Measurements from ENCODE around the gene SVEP1. TPM values are rescaled to one million over a fixed set of nuclear protein-coding genes. Genes with fewer than 3 reads are reported as not detected.
"Not testable (repeated sequence)": the region's sequence is repeated elsewhere in the genome, so short reads cannot be mapped to it uniquely, and the experiment has no call there.

SVEP1 gene
- total RNA-seq, 1 donor from 2014 or later: 8.8 TPM

DNA sequence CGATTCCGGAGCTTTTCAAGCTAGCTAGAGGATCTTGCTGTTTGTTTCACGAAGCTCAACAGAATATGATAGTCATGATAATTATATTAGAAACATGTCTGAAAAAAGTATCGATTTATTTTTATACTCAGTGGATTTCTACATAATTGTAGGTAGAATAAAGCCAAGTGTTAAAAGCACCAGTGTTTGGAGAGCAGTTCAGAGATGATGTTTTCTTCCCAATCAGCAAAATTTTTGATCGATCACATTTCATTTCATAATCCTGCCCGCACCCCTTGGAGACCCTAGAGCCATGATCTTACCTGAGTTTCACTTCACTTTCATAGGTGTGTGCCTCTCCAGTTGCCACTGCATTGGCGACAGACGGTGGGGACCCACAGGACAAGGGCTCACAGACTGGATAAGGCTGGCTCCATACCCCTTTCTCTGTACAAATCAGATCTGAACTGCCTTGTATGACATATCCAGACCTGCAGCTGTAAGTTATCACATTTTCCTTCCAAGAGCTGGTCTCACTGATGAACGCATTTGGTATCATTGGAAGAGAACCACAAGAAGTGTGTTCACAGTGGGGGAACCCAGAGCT lies 173.6 kb downstream of the SVEP1 start:
- intact Hi-C loops (cut with micrococcal nuclease): no loop called here

DNA sequence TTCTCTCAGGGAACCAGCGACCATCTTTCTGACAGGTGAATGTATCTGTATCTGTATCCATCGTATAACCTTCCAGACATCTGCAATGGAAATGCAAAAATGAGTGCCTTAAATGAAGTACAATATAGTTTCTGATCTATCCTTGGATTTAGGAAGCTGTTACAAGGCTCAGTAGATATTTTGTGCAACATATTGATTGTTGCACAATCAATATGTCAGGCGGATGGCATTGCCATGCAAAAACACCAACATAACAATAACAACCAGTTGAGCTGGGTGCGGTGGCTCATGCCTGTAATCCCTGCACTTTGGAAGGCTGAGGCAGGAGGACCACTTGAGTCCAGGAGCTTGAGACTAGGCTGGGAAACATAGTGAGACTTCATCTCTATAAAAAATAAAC lies 175.1 kb downstream of the SVEP1 start:
- Histone ChIP-seq H3K9me3 (replicated peaks) (peaks cover under 1% of the 10 kb centered on the region), H3K27me3 (ENCODE audit: low read depth) (no peaks in the 10 kb centered on the region), H3K4me1 (no peaks in the 10 kb centered on the region), H3K4me3 (no peak overlapping the region), H3K27ac (replicated peaks) (no peak overlapping the region), H3K36me3 (no peaks in the 10 kb centered on the region)
- no peak for DNase-seq
- TF ChIP-seq, protein P1, sequence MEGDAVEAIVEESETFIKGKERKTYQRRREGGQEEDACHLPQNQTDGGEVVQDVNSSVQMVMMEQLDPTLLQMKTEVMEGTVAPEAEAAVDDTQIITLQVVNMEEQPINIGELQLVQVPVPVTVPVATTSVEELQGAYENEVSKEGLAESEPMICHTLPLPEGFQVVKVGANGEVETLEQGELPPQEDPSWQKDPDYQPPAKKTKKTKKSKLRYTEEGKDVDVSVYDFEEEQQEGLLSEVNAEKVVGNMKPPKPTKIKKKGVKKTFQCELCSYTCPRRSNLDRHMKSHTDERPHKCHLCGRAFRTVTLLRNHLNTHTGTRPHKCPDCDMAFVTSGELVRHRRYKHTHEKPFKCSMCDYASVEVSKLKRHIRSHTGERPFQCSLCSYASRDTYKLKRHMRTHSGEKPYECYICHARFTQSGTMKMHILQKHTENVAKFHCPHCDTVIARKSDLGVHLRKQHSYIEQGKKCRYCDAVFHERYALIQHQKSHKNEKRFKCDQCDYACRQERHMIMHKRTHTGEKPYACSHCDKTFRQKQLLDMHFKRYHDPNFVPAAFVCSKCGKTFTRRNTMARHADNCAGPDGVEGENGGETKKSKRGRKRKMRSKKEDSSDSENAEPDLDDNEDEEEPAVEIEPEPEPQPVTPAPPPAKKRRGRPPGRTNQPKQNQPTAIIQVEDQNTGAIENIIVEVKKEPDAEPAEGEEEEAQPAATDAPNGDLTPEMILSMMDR (IDR thresholded peaks at IDR 0.05; ENCODE audit: borderline replicate concordance): no peak
- intact Hi-C loops (cut with micrococcal nuclease): no loop called here

More for the DNA sequence above, 173.6 kb downstream of the SVEP1 start:
- H3K27me3 ChIP-seq (ENCODE audit: low read depth): no peaks in the 10 kb centered on the region
- H3K4me1 ChIP-seq: no peaks in the 10 kb centered on the region
- H3K36me3 ChIP-seq: no peaks in the 10 kb centered on the region
- no peak overlapping the region for H3K4me3 ChIP-seq
- TF ChIP-seq, protein P1 (IDR thresholded peaks at IDR 0.05; ENCODE audit: borderline replicate concordance): no peak
- H3K9me3 ChIP-seq (replicated peaks): no peaks in the 10 kb centered on the region
- no peak for DNase-seq
- no peak overlapping the region for H3K27ac ChIP-seq (replicated peaks)

DNA sequence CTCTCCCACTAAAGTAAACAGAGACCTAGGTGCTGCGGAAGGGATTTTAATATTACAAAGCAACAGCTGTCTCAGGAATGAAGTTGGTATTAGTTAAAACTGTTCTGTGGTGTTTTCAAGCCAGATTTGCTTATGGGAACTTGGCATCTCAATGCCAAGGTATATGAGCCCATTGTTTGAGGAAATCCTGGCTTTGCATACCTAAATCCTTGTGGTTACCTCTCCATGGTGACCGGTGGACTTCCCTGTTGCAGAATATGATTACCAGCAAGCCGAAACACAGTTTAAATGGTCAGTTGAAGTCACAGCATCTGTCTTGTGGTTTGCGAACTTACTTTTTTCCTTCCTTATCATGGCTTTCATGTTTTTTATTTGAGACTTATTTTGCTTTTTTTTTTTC lies 179.6 kb downstream of the SVEP1 start:
- Histone ChIP-seq H3K27ac (replicated peaks) (no peak overlapping the region), H3K4me1 (no peaks in the 10 kb centered on the region), H3K9me3 (replicated peaks) (peaks cover 12% of the 10 kb centered on the region), H3K36me3 (no peaks in the 10 kb centered on the region), H3K27me3 (ENCODE audit: low read depth) (no peaks in the 10 kb centered on the region), H3K4me3 (no peak overlapping the region)
- intact Hi-C loops (cut with micrococcal nuclease): no loop called here
- DNase-seq: no peak
- TF ChIP-seq, protein P1 (IDR thresholded peaks at IDR 0.05; ENCODE audit: borderline replicate concordance): no peak

DNA sequence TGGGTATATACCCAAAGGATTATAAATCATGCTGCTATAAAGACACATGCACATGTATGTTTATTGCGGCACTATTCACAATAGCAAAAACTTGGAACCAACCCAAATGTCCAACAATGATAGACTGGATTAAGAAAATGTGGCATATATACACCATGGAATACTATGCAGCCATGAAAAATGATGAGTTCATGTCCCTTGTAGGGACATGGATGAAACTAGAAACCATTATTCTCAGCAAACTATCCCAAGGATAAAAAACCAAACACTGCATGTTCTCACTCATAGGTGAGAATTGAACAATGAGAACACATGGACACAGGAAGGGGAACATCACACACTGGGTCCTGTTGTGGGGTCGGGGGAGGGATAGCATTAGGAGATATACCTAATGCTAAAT lies 180.5 kb downstream of the SVEP1 start:
- H3K36me3 ChIP-seq; H3K4me3 ChIP-seq; DNase-seq; H3K27ac ChIP-seq (replicated peaks); intact Hi-C loops (cut with micrococcal nuclease); H3K27me3 ChIP-seq (ENCODE audit: low read depth); H3K4me1 ChIP-seq: not testable (repeated sequence)
- H3K9me3 ChIP-seq (replicated peaks): peaks cover 12% of the 10 kb centered on the region

DNA sequence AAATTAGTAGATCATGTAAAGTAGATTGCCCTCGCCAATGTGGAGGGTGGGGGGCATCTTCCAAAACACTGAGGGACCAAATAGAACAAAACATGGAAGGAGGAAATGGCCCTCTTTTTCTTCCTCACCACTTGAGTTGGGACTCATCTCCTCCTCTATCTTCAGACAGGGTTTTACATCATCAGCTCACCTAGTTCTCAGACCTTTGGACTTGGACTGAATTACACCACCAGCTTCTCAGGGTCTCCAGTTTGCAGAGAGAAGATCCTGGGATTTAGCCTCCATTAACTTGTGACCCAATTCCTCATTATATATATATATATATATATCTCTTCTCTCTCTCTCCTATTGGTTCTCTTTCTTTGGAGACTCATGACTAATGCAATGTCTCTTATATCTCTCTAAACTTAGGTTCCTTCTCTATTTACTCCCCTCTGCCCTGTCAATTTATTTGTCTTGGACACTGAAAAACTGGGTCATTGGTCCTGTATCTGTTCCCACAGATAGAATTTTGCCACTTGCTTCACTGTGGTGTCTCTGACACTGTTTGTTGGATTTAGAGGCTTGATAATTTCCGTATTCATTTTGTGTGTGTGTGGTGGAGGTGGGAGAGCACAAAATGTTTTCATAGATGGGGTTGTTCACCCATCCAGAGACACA lies 187.6 kb downstream of the SVEP1 start:
- no peak for DNase-seq
- intact Hi-C loops (cut with micrococcal nuclease): no loop called here
- TF ChIP-seq, protein P1 (IDR thresholded peaks at IDR 0.05; ENCODE audit: borderline replicate concordance): no peak
- H3K36me3 ChIP-seq: no peaks in the 10 kb centered on the region
- H3K9me3 ChIP-seq (replicated peaks): no peaks in the 10 kb centered on the region
- H3K27me3 ChIP-seq (ENCODE audit: low read depth): no peaks in the 10 kb centered on the region
- H3K4me3 ChIP-seq: no peak overlapping the region
- H3K4me1 ChIP-seq: no peaks in the 10 kb centered on the region
- H3K27ac ChIP-seq (replicated peaks): no peak overlapping the region

DNA sequence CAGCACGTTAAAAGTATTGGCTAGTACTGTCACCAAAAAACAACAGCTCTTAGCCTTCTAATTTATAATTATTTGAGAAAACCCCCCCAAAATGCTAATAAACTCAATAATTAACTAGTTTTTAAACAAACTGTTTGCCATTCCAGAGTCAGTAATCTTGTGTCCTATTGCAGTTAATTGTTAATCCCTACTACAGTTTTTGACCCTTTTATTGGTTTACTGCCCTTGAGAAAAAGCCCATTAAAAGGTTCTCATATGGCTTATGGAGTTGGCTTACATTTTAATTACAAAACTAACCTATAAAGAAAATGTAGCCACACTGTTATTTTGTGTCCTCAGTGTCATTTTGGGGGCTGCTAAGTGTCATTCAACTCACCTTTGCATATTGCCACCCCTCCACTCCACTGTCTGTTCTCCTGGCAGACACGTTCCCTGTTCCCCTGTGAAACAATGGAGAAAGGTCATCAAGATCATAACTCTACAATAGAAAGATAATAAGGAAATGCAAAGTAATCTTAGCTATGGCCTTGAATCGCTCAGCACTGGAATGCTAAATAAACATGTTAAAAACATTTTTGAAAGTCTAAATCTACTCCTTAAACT lies 190.3 kb downstream of the SVEP1 start:
- TF ChIP-seq, protein P1 (IDR thresholded peaks at IDR 0.05; ENCODE audit: borderline replicate concordance): no peak

More for the DNA sequence above, 190.3 kb downstream of the SVEP1 start:
- intact Hi-C loops (cut with micrococcal nuclease): no loop called here
- H3K4me3 ChIP-seq: no peak overlapping the region
- no peaks in the 10 kb centered on the region for H3K9me3 ChIP-seq (replicated peaks)
- peaks cover 6% of the 10 kb centered on the region for H3K36me3 ChIP-seq
- no peak overlapping the region for H3K27ac ChIP-seq (replicated peaks)
- no peak for DNase-seq
- H3K27me3 ChIP-seq (ENCODE audit: low read depth): no peaks in the 10 kb centered on the region
- H3K4me1 ChIP-seq: no peaks in the 10 kb centered on the region

Measured in left ventricle myocardium inferior (tissue), 1 donor.